ENCODE data around the gene PRPS1L1. TPM values are rescaled to one million over a fixed set of nuclear protein-coding genes. Genes with fewer than 3 reads are reported as not detected.
A peak's percentile ranks its signal among the peaks of the same experiment; 100 is the strongest.

Gene PRPS1L1
- total RNA-seq, 3 donors from 2014 or later, result not detected

DNA sequence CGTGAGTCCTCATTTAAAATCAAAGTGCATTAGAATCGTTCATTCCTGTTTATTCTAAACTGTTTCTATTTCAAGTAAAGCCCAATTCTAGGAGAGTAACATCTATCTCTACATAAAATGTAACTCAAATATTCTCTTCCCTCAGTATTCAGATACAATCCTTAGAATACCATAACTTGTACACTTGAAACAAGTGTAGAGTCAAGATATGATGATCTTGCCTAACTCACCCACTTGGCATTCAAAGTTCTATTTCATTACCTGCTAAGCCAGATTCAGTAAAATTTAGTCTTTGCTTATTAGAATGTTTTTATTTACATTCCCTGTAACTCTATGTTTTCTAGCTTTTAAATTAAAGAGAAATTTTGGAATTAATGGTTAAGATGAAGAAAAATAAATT, 31.6 kb downstream of the PRPS1L1 start:
- Histone ChIP-seq H3K4me3 (no peak overlapping the region), H3K36me3 (ENCODE audit: low read depth) (no peaks in the 10 kb centered on the region), H3K9me3 (peaks cover 2% of the 10 kb centered on the region), H3K4me1 (ENCODE audit: low read depth) (no peaks in the 10 kb centered on the region)
- intact Hi-C loops (cut with DNase I, micrococcal nuclease), result no loop called here
- no peak for DNase-seq
- no peak for ATAC-seq
- TF ChIP-seq, protein P1, sequence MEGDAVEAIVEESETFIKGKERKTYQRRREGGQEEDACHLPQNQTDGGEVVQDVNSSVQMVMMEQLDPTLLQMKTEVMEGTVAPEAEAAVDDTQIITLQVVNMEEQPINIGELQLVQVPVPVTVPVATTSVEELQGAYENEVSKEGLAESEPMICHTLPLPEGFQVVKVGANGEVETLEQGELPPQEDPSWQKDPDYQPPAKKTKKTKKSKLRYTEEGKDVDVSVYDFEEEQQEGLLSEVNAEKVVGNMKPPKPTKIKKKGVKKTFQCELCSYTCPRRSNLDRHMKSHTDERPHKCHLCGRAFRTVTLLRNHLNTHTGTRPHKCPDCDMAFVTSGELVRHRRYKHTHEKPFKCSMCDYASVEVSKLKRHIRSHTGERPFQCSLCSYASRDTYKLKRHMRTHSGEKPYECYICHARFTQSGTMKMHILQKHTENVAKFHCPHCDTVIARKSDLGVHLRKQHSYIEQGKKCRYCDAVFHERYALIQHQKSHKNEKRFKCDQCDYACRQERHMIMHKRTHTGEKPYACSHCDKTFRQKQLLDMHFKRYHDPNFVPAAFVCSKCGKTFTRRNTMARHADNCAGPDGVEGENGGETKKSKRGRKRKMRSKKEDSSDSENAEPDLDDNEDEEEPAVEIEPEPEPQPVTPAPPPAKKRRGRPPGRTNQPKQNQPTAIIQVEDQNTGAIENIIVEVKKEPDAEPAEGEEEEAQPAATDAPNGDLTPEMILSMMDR (IDR thresholded peaks at IDR 0.05), result no peak

DNA sequence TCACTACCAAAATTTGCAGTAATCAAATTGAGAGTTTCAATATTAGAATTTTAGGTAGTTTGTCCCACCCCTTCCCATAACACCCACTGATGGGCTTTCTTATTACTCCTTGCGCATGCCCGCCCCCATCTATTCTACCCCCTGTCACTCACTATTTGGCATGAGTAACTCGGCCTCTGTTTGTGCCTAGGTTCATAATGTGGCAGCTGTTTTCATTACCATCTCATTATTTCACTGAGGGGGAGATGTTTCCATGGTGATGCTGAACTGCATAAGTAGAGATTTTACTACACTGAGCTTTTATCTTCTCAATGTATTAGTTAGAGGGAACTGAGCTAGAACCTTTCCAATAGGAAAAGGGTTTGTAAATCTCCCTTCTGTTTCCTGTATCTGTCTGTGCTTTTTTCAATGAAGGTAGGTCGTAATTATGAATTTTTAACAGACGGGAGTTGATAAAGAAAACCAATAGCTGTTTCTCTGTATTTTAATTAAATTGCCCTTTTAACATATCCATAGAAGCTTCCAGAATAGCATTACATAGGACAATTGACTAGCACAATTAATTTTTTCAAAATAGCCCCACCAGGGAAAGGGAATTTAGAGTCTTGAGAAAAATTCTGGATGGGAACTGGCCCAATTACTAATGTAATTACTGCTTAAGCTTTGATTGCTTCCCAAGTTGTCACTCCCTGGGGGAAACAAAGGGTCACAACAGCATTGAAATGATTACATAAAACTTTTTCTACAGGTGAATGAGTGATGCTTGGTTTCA, 33.4 kb downstream of the PRPS1L1 start:
- TF ChIP-seq, protein P1 (IDR thresholded peaks at IDR 0.05), result no peak
- intact Hi-C loops (cut with DNase I, micrococcal nuclease), result no loop called here

DNA sequence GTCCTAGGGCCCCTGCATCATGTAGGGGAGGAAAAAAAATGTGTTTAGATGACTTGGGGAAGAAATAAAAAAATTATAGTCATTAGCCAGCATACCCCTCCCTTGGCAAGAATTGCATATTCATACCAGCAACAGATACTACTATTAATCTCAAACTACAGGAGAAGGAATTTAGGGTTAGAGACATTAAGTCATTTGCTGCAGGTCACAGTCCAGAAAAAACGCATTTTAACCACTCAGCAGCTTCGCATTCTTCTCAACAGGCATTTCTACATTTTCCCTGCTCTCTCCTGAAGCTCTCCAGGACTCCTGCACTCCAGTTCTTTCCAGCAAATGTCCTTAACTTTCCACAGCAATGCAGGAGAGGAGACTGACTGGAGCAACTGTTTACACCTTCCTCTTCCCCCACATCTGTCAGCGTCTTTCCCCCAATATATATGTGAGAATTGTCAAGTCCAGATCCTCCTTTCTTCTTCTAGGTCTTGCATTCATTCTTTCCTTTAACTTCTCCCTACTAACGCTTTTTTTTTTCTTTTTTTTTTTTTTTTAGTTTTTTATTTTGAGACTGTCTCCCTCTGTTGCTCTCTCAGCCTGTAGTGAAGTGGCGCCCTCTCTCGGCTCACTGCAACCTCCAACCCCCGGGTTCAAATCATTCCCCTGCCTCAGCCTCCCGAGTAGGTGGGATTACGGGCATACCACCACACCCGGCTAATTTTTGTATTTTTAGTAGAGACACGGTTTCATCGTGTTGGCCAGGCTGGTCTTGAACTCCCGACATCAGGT, 35.6 kb downstream of the PRPS1L1 start:
- ATAC-seq, result peak; percentile 39
- H3K4me3 ChIP-seq, result no peak overlapping the region
- intact Hi-C loops (cut with DNase I, micrococcal nuclease), result no loop called here
- H3K4me1 ChIP-seq (ENCODE audit: low read depth), result peaks cover 4% of the 10 kb centered on the region
- peak in 2 of 3 donors; percentile 60 to 63 for DNase-seq
- H3K9me3 ChIP-seq, result no peaks in the 10 kb centered on the region
- H3K36me3 ChIP-seq (ENCODE audit: low read depth), result no peaks in the 10 kb centered on the region
- TF ChIP-seq, protein P1 (IDR thresholded peaks at IDR 0.05), result no peak

More for the DNA sequence above, 33.4 kb downstream of the PRPS1L1 start:
- DNase-seq, result no peak
- no peak overlapping the region for H3K4me3 ChIP-seq
- no peak for ATAC-seq
- peaks cover 2% of the 10 kb centered on the region for H3K9me3 ChIP-seq
- H3K4me1 ChIP-seq (ENCODE audit: low read depth), result no peaks in the 10 kb centered on the region
- no peaks in the 10 kb centered on the region for H3K36me3 ChIP-seq (ENCODE audit: low read depth)

DNA sequence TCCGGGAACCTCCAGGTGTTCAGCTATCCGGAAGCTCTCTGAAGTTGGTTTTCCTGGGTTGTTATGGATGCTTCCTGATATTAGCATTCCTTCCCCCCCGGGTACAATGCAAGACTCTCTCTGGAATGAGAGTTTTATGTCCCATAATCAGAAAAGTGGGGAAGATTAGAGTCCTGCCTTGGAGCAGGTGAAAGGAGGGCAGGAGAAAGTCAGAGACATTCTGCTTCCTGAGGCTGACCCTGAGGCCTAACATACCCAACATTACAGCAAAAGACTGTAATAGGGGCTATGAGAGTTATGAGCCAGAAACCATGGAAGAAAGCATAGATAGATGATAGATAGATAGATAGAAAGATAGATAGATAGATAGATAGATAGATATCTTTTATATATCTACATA, 36.9 kb downstream of the PRPS1L1 start:
- ATAC-seq (no peak), DNase-seq (no peak)
- TF ChIP-seq, protein P1 (IDR thresholded peaks at IDR 0.05), result no peak
- Histone ChIP-seq H3K36me3 (ENCODE audit: low read depth) (no peaks in the 10 kb centered on the region), H3K4me3 (no peak overlapping the region), H3K4me1 (ENCODE audit: low read depth) (peaks cover 12% of the 10 kb centered on the region), H3K9me3 (no peaks in the 10 kb centered on the region)
- intact Hi-C loops (cut with DNase I, micrococcal nuclease), result no loop called here

DNA sequence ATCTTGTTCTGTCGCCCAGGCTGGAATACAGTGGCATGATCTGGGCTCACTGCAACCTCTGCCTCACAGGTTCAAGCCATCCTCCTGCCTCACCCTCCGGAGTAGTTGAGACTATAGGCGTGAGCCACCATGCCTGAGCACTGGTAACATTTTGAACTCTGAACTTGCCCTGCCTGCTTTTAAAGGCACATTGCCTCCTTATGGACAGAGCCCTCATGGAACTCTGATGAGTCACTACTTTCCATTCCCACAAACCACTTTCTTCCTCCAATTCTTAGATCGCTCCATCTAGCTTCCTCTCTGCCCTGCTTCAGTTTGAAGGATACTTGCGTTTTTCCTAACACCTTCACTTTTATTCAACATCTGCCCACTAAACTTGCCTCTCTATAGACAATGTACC, 38.1 kb downstream of the PRPS1L1 start:
- peaks cover 20% of the 10 kb centered on the region for H3K4me1 ChIP-seq (ENCODE audit: low read depth)
- H3K4me3 ChIP-seq, result no peak overlapping the region
- ATAC-seq (peak; percentile 85), DNase-seq (peak in 1 of 3 donors; percentile 35)
- H3K9me3 ChIP-seq, result no peaks in the 10 kb centered on the region
- intact Hi-C loops (cut with DNase I, micrococcal nuclease), result no loop called here
- H3K36me3 ChIP-seq (ENCODE audit: low read depth), result no peaks in the 10 kb centered on the region
- TF ChIP-seq, protein P1 (IDR thresholded peaks at IDR 0.05), result no peak
